MCF 10A (cell line): Measurements from ENCODE around the gene SLC13A3. TPM values are rescaled to one million over a fixed set of nuclear protein-coding genes. Genes with fewer than 3 reads are reported as not detected.

ENCODE experiments used
- BruUV-seq: library from RNA; stranded (reverse); fragments of 400-500 nt; replicated peaks from 2 replicates; lab custom pipeline; 2021; lab: Mats Ljungman, UMichigan
- CTCF ChIA-PET: fragments of 300-600 bp; sonication (Branson Sonifier 250); formaldehyde crosslinking; extraction: SDS; loops from one replicate; lab custom pipeline; 2021; ENCODE audit warnings: antibody characterized with exemption, inconsistent platforms; lab: Yijun Ruan, JAX
- POLR2A ChIA-PET: fragments of 300-600, 350-650 bp; sonication (Branson Sonifier 250); formaldehyde crosslinking; extraction: SDS; loops from one replicate; lab custom pipeline; 2020; ENCODE audit warnings: antibody characterized with exemption, inconsistent platforms; lab: Yijun Ruan, JAX
- DNase-seq: peaks from one replicate; pipeline ENCODE4 v3.0.0-alpha.2; 2018; ENCODE audit not compliant: unreplicated experiment
- H3K27ac Mint-ChIP-seq: one replicate; pipeline ENCODE4 v1.8.0; 2022; ENCODE audit warnings: mild to moderate bottlenecking, low read depth, mixed read lengths; ENCODE audit not compliant: unreplicated experiment
- H3K27me3 Mint-ChIP-seq: one replicate; pipeline ENCODE4 v1.8.0; 2022; ENCODE audit warnings: mixed read lengths; ENCODE audit not compliant: insufficient read depth, unreplicated experiment
- H3K36me3 Mint-ChIP-seq: one replicate; pipeline ENCODE4 v1.8.0; 2022; ENCODE audit warnings: mild to moderate bottlenecking, moderate library complexity, mixed read lengths; ENCODE audit not compliant: insufficient read depth, unreplicated experiment
- H3K4me1 Mint-ChIP-seq: one replicate; pipeline ENCODE4 v1.8.0; 2022; ENCODE audit warnings: mixed read lengths; ENCODE audit not compliant: insufficient read depth, unreplicated experiment
- H3K4me3 Mint-ChIP-seq: one replicate; pipeline ENCODE4 v1.8.0; 2022; ENCODE audit warnings: mild to moderate bottlenecking, moderate library complexity, mixed read lengths; ENCODE audit not compliant: unreplicated experiment
- H3K9me3 Mint-ChIP-seq: one replicate; pipeline ENCODE4 v1.8.0; 2022; ENCODE audit warnings: mixed read lengths; ENCODE audit not compliant: unreplicated experiment
- intact Hi-C: fragments of 100-400 bp; cut with micrococcal nuclease; formaldehyde crosslinking; loops from 2 replicates; pipeline ENCODE4 v1.14.1; 2022
- total RNA-seq: library from RNA; stranded (reverse); gene quantifications from 2 replicates; pipeline ENCODE4 v1.2.3, GENCODE V29; 2022
- TF ChIP-seq, protein P1 (sequence below): fragments of 200-600 bp; IDR thresholded peaks from one replicate; pipeline ENCODE4 v1.8.0; 2022; ENCODE audit warnings: antibody characterized with exemption, mild to moderate bottlenecking; ENCODE audit not compliant: unreplicated experiment

Gene SLC13A3
- total RNA-seq, 1 experiment from 2014 or later, result not detected

- no TSS peak for BruUV-seq
- Mint-ChIP-seq H3K27me3 (peaks cover 68% of the 10 kb centered on the region), H3K9me3 (no peaks in the 10 kb centered on the region), H3K27ac (no peak overlapping the region), H3K36me3 (no peaks in the 10 kb centered on the region), H3K4me3 (no peak overlapping the region), H3K4me1 (no peaks in the 10 kb centered on the region)
- no peak for DNase-seq
- TF ChIP-seq, protein P1, sequence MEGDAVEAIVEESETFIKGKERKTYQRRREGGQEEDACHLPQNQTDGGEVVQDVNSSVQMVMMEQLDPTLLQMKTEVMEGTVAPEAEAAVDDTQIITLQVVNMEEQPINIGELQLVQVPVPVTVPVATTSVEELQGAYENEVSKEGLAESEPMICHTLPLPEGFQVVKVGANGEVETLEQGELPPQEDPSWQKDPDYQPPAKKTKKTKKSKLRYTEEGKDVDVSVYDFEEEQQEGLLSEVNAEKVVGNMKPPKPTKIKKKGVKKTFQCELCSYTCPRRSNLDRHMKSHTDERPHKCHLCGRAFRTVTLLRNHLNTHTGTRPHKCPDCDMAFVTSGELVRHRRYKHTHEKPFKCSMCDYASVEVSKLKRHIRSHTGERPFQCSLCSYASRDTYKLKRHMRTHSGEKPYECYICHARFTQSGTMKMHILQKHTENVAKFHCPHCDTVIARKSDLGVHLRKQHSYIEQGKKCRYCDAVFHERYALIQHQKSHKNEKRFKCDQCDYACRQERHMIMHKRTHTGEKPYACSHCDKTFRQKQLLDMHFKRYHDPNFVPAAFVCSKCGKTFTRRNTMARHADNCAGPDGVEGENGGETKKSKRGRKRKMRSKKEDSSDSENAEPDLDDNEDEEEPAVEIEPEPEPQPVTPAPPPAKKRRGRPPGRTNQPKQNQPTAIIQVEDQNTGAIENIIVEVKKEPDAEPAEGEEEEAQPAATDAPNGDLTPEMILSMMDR, result no peak
- intact Hi-C loops, result no loop called here
- ChIA-PET CTCF (interaction anchor here (0.6 to 0.8 kb wide), 4 partner anchors 12 to 128 kb away, joined by 3 to 5 read pairs (median 4); no protein-coding TSS in a partner anchor), POLR2A (interaction anchor here (1.1 kb wide), 1 partner anchor 164 kb away, joined by 3 read pairs; no protein-coding TSS in a partner anchor)
Observed at GRCh38 chr20:46648903-46649649, 2.2 kb downstream of the SLC13A3 start.

DNA sequence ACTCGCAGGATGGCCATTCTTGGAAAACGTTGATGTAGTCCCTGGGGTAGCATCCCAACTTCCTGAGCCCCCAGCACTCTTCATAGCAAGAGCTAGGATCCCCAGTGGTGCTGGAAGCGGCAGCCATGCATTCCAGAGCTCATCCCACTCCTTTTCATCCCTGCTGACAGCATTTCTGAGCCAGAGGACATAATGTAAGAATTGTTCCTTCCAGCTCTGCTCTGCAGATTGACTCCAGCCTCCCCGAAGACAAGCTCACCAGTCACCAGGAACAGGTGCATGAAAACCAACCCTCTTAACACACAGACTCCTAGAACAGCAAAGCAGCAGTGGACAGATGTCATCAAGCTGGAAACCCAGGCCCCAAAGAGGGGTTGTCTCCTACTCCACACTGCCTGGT, 3.8 kb downstream of the SLC13A3 start:
- H3K4me3 Mint-ChIP-seq, result no peak overlapping the region
- no peak overlapping the region for H3K27ac Mint-ChIP-seq
- intact Hi-C loops, result no loop called here
- no peaks in the 10 kb centered on the region for H3K4me1 Mint-ChIP-seq
- peaks cover 80% of the 10 kb centered on the region for H3K27me3 Mint-ChIP-seq
- POLR2A ChIA-PET, result interaction anchor here (0.6 kb wide), 1 partner anchor 15 kb away, joined by 3 read pairs; no protein-coding TSS in a partner anchor
- TF ChIP-seq, protein P1, result no peak
- no peak for DNase-seq
- H3K36me3 Mint-ChIP-seq, result no peaks in the 10 kb centered on the region
- CTCF ChIA-PET, result interaction anchor here (0.6 to 0.7 kb wide), 2 partner anchors 52 to 470 kb away, joined by 3 read pairs; no protein-coding TSS in a partner anchor
- H3K9me3 Mint-ChIP-seq, result no peaks in the 10 kb centered on the region
- BruUV-seq, result no TSS peak

- TF ChIP-seq, protein P1, result no peak
- H3K4me3 Mint-ChIP-seq, result no peak overlapping the region
- intact Hi-C loops, result no loop called here
- no peaks in the 10 kb centered on the region for H3K4me1 Mint-ChIP-seq
- POLR2A ChIA-PET, result interaction anchor here (0.6 kb wide), 1 partner anchor 15 kb away, joined by 3 read pairs; no protein-coding TSS in a partner anchor
- no peaks in the 10 kb centered on the region for H3K36me3 Mint-ChIP-seq
- DNase-seq, result no peak
- peaks cover 87% of the 10 kb centered on the region for H3K27me3 Mint-ChIP-seq
- no TSS peak for BruUV-seq
- H3K9me3 Mint-ChIP-seq, result no peaks in the 10 kb centered on the region
- H3K27ac Mint-ChIP-seq, result no peak overlapping the region
- CTCF ChIA-PET, result no interaction called here
Observed at GRCh38 chr20:46646659-46647380, 4.4 kb downstream of the SLC13A3 start.

DNA sequence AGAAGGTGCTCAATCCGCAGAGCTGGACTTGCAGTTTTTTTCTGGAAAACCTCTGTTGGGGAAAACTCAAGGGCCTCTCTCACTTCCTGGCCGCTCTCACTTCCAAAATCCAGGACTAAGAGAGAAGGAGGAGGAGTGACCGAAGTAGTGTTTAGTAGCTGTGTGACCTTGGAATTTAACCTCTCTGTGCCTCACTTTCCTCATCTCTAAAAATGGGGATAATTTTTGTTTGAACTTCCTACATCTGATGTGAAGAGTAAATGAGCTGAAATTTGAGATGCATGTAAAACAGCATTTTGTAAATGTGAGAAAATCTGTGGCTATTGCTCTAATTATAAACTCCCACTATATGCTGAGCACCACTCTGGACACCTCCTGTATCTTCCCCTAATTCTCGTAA, 5.1 kb downstream of the SLC13A3 start:
- no peaks in the 10 kb centered on the region for H3K36me3 Mint-ChIP-seq
- no peaks in the 10 kb centered on the region for H3K9me3 Mint-ChIP-seq
- no peak overlapping the region for H3K4me3 Mint-ChIP-seq
- POLR2A ChIA-PET, result interaction anchor here (0.6 kb wide), 1 partner anchor 17 kb away, joined by 4 read pairs; no protein-coding TSS in a partner anchor
- H3K27ac Mint-ChIP-seq, result no peak overlapping the region
- TF ChIP-seq, protein P1, result no peak
- intact Hi-C loops, result no loop called here
- no peaks in the 10 kb centered on the region for H3K4me1 Mint-ChIP-seq
- CTCF ChIA-PET, result interaction anchor here (0.7 kb wide), 1 partner anchor 141 kb away, joined by 3 read pairs; no protein-coding TSS in a partner anchor
- DNase-seq, result no peak
- no TSS peak for BruUV-seq
- H3K27me3 Mint-ChIP-seq, result peaks cover 91% of the 10 kb centered on the region
